NCI-H2227 (cell line): ENCODE results near the gene KIAA1217.

ENCODE experiments used
- DNase-seq: peaks from one replicate; lab custom pipeline; 2025; ENCODE audit not compliant: unreplicated experiment; lab: John Stamatoyannopoulos, UW

Gene KIAA1217

DNA sequence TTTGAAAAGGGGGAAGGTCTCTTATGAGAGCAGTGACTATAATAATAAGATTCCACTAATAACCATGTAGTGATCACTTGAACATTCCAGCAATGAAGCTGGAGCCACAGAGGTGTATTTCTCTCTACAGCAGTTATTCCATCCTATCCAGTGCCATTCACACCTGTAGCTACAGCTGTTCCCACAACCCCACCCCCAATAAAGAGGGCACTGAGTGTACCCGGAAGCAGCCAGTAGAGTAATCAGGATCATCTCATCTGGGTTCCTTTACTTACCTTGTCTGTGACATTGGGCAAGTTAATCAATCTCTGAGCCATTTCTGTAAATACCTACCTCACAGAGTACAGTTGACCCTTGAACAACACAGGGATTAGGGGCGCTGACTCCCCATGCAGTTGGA is 188.7 kb downstream of the KIAA1217 start:
- DNase-seq, result no peak

DNA sequence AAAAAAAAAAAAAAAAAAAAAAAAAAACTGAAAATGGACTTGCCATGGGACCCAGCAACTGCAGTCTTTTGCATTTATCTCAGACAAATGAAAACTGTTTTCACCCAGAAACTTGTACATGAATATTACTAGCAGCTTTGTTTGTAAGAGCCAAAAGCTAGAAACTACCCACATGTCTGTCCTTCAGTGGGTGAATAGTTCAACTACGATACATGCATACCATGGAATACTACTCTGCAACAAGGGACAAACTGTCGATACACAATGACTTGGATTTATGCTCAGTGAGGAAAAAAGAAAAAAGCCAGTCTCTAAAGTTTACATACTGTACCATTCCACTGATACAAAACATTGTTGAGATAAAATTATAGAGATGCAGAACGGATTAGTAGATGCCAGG is 195.6 kb downstream of the KIAA1217 start:
- DNase-seq, result no peak

DNA sequence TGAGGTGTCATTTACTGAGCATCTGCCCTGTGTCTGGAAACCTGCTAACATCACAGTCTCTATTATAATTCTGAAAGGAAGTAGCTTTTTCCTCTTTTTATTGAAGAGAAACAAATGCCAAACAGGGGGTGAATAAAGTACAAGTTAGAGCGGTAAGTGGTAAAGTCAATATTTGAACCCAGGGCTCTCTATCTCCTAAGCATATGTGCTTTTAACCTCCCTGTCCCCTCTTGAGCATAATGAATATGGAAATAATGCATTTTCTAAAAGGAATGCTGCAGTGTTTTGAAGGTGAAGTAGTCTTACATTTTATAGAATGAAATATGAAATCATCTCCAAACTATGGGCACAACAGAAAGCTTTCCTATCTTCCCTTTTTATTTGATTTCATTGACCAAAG is 196.7 kb downstream of the KIAA1217 start:
- no peak for DNase-seq

GRCh38 chr10:24406809-24407483 is 198.0 kb downstream of the KIAA1217 start:
- DNase-seq, result no peak

DNA sequence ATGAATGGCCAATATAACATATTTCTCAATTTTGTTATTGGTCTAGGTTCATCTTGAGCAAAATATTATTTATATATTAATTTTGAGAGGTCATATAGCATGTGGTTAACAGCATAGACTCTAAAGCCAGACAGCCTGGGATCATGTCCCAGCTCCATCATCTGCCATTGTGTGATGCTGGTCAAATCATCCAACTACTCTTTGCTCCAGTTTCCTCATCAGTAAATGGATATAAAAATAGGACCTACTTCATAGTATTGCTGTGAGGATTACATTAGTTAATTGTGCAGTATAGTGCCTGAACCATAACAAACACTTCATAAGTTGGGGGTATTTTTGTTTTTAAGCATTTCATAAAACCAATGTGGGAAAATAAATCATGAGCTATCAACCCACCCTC is 199.0 kb downstream of the KIAA1217 start:
- DNase-seq, result no peak

- no peak for DNase-seq
Measured at GRCh38 chr10:24408365-24408764, 199.4 kb downstream of the KIAA1217 start.

GRCh38 chr10:24414597-24414996 is 205.7 kb downstream of the KIAA1217 start:
- no peak for DNase-seq

GRCh38 chr10:24415455-24416125 is 206.7 kb downstream of the KIAA1217 start:
- DNase-seq, result no peak

DNA sequence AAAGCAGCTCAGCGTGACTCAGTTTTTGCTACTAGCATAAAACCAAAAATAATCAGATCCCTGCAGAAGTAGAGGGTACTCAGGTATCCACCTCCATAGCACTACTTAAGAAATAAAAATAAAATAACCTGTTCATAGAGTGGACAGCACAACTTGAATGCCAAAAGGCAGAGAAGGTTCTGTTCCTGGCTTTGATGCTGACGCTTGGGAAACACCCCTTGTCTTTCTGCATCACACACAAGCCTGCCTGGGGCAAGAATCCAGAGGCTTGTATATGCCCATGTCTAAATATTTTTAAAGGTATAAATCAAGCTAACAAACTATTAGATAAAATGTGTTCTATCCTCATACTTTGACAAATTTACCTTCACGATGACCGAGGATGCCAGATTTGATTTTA is 207.3 kb downstream of the KIAA1217 start:
- no peak for DNase-seq

DNA sequence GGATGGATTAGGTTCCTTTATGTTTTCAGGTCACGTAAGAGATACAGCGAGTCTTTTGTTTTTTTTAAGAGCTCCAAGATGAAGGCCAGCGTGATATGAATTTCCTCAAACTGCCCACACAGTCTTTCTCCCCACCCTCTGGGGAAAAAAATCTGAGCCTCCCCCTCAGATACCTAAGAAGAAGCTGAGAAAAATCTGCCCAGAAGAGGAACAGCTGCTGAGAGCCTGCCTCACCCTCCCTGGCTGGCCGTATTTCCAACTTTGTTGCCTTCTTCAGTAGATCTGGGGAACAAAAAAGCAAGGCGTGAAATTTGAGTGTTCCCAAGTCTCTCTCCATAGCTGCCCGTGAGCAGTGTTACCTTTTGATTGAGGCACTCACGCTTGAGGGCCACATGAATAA is 208.1 kb downstream of the KIAA1217 start:
- no peak for DNase-seq

DNA sequence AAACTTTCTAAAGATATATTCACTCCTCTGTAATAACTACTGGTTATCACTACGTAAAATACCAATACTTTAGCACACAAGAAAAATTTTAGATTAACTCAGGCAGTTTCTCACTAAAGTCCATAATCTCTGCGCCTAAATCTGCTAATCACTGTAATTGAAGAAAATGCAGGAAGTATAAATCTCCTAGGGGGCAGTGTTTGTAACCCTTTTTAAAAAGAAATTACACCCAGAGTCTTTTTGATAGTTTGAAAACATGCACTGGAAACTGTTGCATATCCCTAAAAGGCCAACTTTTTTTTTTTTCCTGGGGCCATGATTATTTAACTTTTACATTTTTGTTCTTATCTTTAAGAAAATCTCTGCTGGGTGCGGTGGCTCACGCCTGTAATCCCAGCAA is 209.6 kb downstream of the KIAA1217 start:
- DNase-seq, result no peak

DNA sequence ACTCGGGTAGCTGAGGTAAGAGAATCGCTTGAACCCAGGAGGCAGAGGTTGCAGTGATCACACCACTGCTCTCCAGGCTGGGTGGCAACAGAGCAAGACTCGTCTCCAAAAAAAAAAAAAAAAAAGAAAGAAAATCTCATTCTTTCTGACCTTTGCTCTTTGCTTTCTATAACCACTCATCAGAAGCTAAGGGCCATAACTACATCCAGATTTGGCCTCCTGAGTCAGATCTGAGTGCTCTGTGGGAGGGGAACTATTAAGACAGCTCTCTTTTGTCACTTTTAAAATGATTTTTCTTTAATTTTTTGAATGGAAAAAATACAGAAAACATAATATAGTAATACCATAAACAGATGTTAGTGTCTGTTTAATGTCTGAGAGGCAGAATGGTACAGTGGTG is 210.1 kb downstream of the KIAA1217 start:
- DNase-seq, result peak; percentile 2

DNA sequence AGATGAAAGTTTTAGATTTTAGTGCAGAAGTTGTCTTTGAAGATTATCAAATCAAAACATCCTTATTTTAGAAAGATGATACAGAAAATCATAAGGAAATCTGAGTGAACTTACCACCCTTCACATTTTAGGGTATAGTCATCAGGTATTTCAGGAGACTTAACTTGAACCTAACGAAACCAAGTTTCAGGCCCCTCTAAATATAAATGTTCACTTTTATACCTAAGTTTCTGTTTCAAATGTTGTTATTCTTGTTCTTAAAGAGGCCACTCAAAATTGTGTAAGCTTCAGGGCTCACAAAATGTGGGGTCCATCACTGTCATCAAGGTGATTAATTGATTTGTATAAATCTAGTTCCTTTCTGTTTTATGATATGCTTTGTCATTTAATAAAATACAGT is 216.2 kb downstream of the KIAA1217 start:
- no peak for DNase-seq

- DNase-seq, result no peak
Measured at GRCh38 chr10:24427678-24428409, 218.9 kb downstream of the KIAA1217 start.

DNA sequence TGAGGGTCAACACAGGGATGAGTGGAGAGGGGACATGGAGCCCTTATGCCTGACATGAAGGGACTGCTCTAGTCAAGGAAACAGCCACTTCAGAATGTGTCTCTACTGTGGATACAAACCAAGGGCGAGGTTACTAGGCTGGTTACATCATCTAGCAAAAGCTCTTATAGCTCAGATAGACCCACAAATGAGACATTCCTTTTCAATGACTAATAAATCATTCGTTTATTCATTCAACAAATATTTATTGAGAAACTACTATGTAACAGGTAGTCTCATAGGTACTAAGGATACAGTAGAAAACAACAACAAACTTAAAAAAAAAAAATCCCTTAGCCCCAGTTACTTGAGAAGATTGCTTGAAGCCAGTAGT is 219.5 kb downstream of the KIAA1217 start:
- no peak for DNase-seq

DNA sequence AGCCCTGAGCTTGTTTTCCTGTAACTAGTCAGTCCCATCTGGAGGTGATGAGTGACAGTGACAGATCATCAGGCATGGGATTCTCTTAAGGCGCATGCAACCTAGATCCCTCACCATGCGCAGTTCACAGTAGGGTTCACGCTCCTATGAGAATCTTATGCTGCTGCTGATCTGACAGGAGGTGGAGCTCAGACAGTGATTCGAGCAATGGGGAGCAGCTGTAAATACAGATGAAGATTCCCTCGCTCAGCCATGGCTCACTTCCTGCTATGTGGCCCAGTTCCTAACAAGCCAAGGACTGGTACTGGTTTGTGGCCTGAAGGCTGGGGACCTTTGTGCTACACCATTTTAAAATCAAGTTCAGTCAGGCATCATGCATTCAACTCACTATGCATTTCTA is 221.7 kb downstream of the KIAA1217 start:
- DNase-seq, result no peak

DNA sequence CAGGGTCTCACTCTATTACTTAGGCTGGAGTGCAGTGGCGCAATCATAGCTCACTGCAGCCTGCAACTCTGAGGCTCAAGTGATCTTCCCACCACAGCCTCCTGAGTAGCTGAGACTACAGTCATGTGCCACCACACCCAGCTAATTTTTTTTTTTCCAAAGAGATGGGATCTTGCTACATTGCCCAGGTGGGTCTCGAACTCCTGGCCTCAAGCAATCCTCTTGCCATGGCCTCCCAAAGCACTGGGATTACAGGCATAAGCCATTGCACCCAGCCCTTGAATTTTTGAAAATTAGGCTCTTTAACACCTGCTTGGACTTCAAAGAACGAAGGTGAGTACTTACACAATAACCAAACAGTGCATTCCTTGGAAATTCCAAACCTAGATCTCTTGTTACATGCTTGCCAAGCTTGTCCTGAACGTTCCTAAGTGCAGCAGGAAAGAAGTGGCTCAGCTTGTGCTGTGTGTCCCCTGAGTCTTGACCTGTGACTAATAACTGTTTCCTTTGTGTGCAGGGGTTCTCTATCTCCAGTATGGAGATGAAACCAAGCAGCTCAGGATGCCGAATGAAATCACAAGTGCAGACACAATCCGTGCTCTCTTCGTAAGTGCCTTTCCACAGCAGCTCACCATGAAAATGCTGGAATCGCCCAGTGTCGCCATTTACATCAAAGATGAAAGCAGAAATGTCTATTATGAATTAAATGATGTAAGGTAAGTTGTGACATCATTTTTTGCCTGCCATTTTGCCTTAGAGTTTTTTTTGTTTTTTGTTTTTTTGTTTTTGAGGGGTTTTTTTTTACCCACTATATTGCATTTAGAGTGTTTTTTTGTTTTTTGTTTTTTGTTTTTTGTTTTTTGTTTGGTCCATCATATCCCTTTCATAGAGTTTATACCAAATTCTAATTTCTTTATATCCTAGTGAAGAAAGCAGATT is 223.8 kb downstream of the KIAA1217 start:
- no peak for DNase-seq

- DNase-seq, result no peak
Measured at GRCh38 chr10:24433705-24434104, 224.8 kb downstream of the KIAA1217 start.

- no peak for DNase-seq
Measured at GRCh38 chr10:24434961-24435360, 226.0 kb downstream of the KIAA1217 start.

DNA sequence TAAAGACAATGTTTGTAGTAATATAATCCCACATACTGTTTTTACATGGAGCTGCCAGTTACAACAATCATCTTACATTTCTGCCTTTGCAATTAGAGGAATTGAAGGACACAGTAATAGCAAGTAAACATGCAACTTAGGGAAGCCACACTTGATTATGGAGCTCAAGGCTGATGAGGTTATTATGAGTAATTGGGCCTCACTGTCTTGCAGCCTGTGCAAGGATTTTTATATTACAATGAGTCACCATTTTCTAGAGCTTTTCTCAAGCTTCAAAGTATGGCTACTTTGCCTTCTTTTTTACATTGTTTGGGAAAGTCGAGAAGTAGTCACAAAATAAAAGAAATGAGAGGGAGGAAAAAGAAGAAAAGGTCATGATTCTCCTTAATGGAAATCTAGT is 226.4 kb downstream of the KIAA1217 start:
- no peak for DNase-seq

GRCh38 chr10:24437302-24437701 is 228.4 kb downstream of the KIAA1217 start:
- DNase-seq, result no peak
